ENCODE data around the gene MGMT. TPM values are rescaled to one million over a fixed set of nuclear protein-coding genes. Genes with fewer than 3 reads are reported as not detected.

Gene MGMT
- total RNA-seq, 3 donors from 2014 or later: 15.4 to 17.5 (median 16.3) TPM

DNA sequence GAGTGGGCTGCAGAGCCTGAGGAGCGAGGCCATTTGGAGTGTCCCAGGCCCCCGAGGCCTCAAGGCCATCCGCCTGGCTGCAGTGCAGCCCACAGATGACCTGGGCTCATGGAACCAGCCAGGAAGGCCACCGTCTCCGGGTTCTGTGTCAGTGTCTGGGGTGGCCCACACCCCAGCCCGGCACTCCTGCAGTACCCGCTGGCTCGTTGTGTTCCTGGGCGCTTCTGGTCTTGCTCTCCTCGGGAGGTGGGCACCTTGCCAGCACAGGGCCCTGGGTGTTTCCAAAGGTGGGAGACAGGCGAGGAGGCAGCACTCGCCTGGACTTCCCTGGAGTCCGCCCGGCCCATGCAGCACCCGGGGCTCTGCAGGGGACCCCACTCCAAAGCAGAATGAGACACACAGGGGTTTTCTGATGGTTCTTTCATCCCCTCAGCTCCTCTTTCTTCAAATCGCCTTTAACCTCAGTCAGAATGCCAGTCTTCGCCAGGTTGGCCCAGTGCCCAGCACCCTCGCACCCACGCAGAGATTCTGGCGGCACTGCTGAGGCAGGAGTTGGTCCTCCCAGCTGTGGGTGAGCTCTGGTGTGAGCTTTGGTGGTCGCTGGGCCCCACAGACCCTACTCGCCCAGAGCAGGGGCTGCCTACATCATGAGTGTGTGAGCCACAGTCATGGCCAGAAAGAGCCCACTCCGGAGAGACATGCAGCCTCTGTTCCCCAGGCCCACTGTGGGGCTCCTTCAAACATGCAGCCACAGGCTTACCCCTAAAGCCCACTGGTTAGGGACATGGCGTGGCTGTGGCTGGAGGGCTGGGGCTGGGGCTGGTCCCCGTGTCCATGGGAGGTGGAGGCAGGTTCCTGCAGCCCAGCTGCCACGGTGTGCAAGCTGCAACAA is 341.3 kb downstream of the MGMT start:
- no peak for DNase-seq
- TF ChIP-seq, protein P1, sequence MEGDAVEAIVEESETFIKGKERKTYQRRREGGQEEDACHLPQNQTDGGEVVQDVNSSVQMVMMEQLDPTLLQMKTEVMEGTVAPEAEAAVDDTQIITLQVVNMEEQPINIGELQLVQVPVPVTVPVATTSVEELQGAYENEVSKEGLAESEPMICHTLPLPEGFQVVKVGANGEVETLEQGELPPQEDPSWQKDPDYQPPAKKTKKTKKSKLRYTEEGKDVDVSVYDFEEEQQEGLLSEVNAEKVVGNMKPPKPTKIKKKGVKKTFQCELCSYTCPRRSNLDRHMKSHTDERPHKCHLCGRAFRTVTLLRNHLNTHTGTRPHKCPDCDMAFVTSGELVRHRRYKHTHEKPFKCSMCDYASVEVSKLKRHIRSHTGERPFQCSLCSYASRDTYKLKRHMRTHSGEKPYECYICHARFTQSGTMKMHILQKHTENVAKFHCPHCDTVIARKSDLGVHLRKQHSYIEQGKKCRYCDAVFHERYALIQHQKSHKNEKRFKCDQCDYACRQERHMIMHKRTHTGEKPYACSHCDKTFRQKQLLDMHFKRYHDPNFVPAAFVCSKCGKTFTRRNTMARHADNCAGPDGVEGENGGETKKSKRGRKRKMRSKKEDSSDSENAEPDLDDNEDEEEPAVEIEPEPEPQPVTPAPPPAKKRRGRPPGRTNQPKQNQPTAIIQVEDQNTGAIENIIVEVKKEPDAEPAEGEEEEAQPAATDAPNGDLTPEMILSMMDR (IDR thresholded peaks at IDR 0.05): no peak
- ATAC-seq: no peak
- intact Hi-C loops (cut with DNase I, micrococcal nuclease): no loop called here
- Histone ChIP-seq H3K4me3 (no peak overlapping the region), H3K9me3 (peaks cover 15% of the 10 kb centered on the region), H3K4me1 (ENCODE audit: low read depth) (no peaks in the 10 kb centered on the region), H3K36me3 (ENCODE audit: low read depth) (no peaks in the 10 kb centered on the region)

DNA sequence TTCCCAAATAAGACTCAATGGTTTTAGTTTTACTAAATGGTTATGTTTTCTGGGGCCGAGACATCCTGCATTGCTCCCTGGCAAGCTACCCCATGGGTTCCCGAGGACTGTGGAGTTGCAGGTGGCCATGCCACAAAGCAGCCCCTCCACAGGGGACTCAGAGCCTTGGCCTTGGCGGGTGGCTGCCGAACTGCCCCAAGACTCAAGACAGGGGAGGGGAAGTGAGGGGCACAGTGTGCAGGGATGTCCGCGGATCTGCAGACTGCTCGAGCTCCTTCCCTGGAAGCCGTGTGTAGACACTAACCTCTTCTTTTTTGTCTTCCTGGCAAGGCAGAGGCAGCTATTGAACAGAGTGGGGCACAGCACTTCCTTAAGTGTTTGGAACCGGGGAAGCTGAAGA is 342.4 kb downstream of the MGMT start:
- H3K4me3 ChIP-seq: no peak overlapping the region
- ATAC-seq (no peak), DNase-seq (no peak)
- intact Hi-C loops (cut with DNase I, micrococcal nuclease): no loop called here
- H3K4me1 ChIP-seq (ENCODE audit: low read depth): no peaks in the 10 kb centered on the region
- no peaks in the 10 kb centered on the region for H3K36me3 ChIP-seq (ENCODE audit: low read depth)
- peaks cover 6% of the 10 kb centered on the region for H3K9me3 ChIP-seq
- TF ChIP-seq, protein P1 (IDR thresholded peaks at IDR 0.05): no peak

DNA sequence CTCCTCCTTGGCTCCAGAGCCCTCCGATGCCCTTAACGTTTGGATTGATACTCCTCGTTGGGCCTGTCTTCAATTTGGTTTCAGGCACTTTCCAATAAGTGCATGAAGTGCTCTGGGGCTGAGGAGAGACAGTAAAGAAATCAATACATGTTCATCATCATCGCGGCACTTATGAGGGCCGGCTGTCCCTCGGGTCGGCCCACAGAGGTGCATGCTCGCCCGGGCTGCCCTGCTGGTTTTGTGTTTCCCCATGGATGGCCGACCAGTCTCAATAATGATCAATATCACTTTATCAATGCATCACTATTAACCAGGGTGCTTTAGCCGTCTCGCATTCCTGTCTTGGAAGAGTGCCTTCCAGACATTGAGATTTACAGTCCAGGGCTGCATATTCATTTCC is 342.8 kb downstream of the MGMT start:
- Histone ChIP-seq H3K4me1 (ENCODE audit: low read depth) (no peaks in the 10 kb centered on the region), H3K4me3 (no peak overlapping the region), H3K9me3 (peaks cover 6% of the 10 kb centered on the region), H3K36me3 (ENCODE audit: low read depth) (no peaks in the 10 kb centered on the region)
- TF ChIP-seq, protein P1 (IDR thresholded peaks at IDR 0.05): no peak
- intact Hi-C loops (cut with DNase I, micrococcal nuclease): no loop called here
- no peak for ATAC-seq
- no peak for DNase-seq

DNA sequence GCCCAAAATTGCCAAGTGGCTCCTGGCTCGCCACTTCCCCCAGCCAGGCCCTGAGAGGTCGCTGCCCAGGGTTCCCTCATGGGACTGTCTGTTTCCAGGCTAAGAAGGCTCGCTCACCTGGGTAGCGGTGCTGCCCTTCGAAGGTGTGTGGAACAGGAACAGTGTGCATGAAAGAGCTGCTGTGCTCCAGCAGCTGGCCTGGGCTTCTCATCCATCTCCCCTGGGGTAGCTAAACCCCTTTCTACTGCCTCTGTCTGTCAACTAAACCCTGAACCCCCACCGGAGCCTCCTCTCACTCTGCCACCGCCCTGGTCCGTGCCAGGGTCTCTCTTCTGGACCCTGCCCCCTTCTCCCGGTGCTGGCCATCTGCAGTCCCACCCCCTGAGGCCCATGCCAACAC is 344.2 kb downstream of the MGMT start:
- no peaks in the 10 kb centered on the region for H3K36me3 ChIP-seq (ENCODE audit: low read depth)
- ATAC-seq (no peak), DNase-seq (no peak)
- no peaks in the 10 kb centered on the region for H3K4me1 ChIP-seq (ENCODE audit: low read depth)
- TF ChIP-seq, protein P1 (IDR thresholded peaks at IDR 0.05): no peak
- H3K9me3 ChIP-seq: no peaks in the 10 kb centered on the region
- H3K4me3 ChIP-seq: no peak overlapping the region
- intact Hi-C loops (cut with DNase I, micrococcal nuclease): no loop called here

DNA sequence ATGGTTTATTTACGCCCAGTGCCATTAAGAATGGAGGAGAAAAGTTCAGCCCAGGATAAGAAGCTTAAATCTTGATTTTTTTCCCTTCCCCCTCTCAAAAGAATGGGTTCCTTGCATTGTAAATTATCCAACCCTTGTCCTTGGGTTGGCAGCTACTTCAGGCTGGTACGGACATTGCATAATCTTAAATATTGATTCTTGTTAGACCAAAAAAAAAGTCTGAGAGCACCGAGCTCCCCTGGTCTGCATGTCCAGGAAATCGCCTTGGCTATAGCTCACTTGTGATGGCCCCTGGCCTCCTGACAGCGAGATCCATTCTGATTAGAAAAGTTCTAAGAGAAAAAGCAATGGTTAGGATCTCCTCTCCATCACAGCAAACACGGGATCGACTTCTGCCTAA is 345.4 kb downstream of the MGMT start:
- ATAC-seq (no peak), DNase-seq (no peak)
- Histone ChIP-seq H3K4me3 (no peak overlapping the region), H3K4me1 (ENCODE audit: low read depth) (no peaks in the 10 kb centered on the region), H3K36me3 (ENCODE audit: low read depth) (no peaks in the 10 kb centered on the region), H3K9me3 (no peaks in the 10 kb centered on the region)
- intact Hi-C loops (cut with DNase I, micrococcal nuclease): no loop called here
- TF ChIP-seq, protein P1 (IDR thresholded peaks at IDR 0.05): no peak

Measured in mucosa of descending colon (tissue), 3 donors.